D721Med (cell line): Measurements from ENCODE around the gene DGKB.

Experiments
- DNase-seq: peaks from one replicate; pipeline ENCODE4 v3.0.0; 2011; ENCODE audit warnings: low spot score; ENCODE audit not compliant: insufficient read length
- FAIRE-seq: peaks from 2 replicates; lab custom pipeline; 2011; peaks lifted over from hg19 to GRCh38; lab: Jason Lieb, UNC
- CTCF ChIP-seq: IDR thresholded peaks from 2 replicates; pipeline ENCODE4 v1.5.1; 2012; ENCODE audit warnings: mild to moderate bottlenecking, control low read depth; ENCODE audit not compliant: insufficient read depth; ENCODE audit errors: missing control alignments

Gene DGKB

GRCh38 chr7:14389181-14389591 is 513.4 kb downstream of the DGKB start:
- no peak for TF ChIP-seq CTCF
- FAIRE-seq (no peak), DNase-seq (no peak)

GRCh38 chr7:14385074-14385473 is 517.5 kb downstream of the DGKB start:
- DNase-seq (no peak), FAIRE-seq (no peak)
- TF ChIP-seq CTCF = no peak

GRCh38 chr7:14381936-14382335 is 520.6 kb downstream of the DGKB start:
- DNase-seq (no peak), FAIRE-seq (no peak)
- no peak for TF ChIP-seq CTCF

GRCh38 chr7:14381306-14381705 is 521.2 kb downstream of the DGKB start:
- no peak for DNase-seq
- no peak for FAIRE-seq
- no peak for TF ChIP-seq CTCF

GRCh38 chr7:14380881-14381280 is 521.7 kb downstream of the DGKB start:
- no peak for FAIRE-seq
- no peak for DNase-seq
- no peak for TF ChIP-seq CTCF

- TF ChIP-seq CTCF = no peak
- FAIRE-seq (no peak), DNase-seq (no peak)
Observed at GRCh38 chr7:14377646-14378266, 524.8 kb downstream of the DGKB start.

- no peak for DNase-seq
- TF ChIP-seq CTCF = no peak
- no peak for FAIRE-seq
Observed at GRCh38 chr7:14376711-14377110, 525.8 kb downstream of the DGKB start.
